WERI-Rb-1 (cell line): ENCODE results near the gene PIGM.

Experiments used
- DNase-seq: peaks from one replicate; pipeline ENCODE4 v3.0.0-alpha.2; 2020
- H3K27ac ChIP-seq: fragments of 250-450 bp; sonication (Bioruptor Pico); 2 replicates; pipeline ENCODE4 v1.5.1; 2020; ENCODE audit warnings: mild to moderate bottlenecking, moderate library complexity
- H3K27me3 ChIP-seq: fragments of 250-450 bp; sonication (Bioruptor Pico); 2 replicates; pipeline ENCODE4 v1.5.1; 2021; ENCODE audit warnings: mild to moderate bottlenecking, low read depth, moderate library complexity; ENCODE audit not compliant: insufficient read depth, severe bottlenecking
- H3K36me3 ChIP-seq: fragments of 250-450 bp; sonication (Bioruptor Pico); 2 replicates; pipeline ENCODE4 v1.5.1; 2020; ENCODE audit warnings: mild to moderate bottlenecking, moderate library complexity
- H3K4me3 ChIP-seq: 2 replicates; pipeline ENCODE4 v1.5.1; 2011; ENCODE audit warnings: low read depth, mild to moderate bottlenecking, control low read depth, low read length
- H3K9me3 ChIP-seq: fragments of 250-450 bp; sonication (Bioruptor Pico); 2 replicates; pipeline ENCODE4 v1.5.1; 2021; ENCODE audit warnings: mild to moderate bottlenecking, moderate library complexity; ENCODE audit not compliant: severe bottlenecking
- TF ChIP-seq, protein P1 (sequence below): IDR thresholded peaks from 2 replicates; pipeline ENCODE4 v1.5.1; 2011; ENCODE audit warnings: low read depth, mild to moderate bottlenecking, control low read depth, inconsistent platforms, low read length

The PIGM gene

DNA sequence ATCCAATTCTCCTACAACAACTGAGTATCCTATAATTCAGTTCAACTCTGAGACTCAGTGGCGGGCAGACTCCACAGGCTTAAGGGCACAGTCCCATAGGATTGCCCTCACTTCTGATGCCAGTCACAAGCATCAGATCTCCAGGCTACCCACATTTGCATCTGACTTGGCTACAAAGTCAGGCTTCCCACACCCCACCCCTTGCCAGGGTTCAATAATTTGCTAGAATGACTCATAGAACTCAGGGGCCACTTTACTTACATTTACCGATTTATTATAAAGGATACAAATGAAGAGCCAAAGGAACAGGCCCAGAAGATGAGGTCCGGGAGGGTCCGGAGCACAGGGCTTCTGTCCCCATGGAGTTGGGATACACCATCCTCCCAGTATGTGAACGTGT, 41.8 kb downstream of the PIGM start:
- H3K27me3 ChIP-seq = no peaks in the 10 kb centered on the region
- no peak overlapping the region for H3K4me3 ChIP-seq
- no peak overlapping the region for H3K27ac ChIP-seq
- peak; percentile 2 for DNase-seq
- no peaks in the 10 kb centered on the region for H3K36me3 ChIP-seq
- no peaks in the 10 kb centered on the region for H3K9me3 ChIP-seq
- TF ChIP-seq, protein P1, sequence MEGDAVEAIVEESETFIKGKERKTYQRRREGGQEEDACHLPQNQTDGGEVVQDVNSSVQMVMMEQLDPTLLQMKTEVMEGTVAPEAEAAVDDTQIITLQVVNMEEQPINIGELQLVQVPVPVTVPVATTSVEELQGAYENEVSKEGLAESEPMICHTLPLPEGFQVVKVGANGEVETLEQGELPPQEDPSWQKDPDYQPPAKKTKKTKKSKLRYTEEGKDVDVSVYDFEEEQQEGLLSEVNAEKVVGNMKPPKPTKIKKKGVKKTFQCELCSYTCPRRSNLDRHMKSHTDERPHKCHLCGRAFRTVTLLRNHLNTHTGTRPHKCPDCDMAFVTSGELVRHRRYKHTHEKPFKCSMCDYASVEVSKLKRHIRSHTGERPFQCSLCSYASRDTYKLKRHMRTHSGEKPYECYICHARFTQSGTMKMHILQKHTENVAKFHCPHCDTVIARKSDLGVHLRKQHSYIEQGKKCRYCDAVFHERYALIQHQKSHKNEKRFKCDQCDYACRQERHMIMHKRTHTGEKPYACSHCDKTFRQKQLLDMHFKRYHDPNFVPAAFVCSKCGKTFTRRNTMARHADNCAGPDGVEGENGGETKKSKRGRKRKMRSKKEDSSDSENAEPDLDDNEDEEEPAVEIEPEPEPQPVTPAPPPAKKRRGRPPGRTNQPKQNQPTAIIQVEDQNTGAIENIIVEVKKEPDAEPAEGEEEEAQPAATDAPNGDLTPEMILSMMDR = no peak

DNA sequence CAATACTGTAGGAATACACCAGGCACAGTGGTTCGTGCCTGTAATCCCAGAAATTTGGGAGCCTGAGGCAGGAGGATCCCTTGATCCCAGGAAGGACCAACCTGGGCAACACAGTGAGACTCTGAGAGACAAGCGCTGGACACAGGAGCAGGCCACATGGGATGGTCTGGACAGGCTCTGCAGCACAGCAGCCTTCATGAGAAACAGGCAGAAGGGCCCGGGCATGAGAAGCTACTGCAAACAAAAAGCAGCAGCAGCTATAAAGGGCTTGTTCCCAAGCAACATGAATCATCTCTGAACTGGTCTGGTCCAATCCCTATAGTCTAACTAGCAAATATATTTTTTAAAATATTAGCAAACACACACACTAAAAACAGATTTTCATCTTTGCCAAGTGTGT, 42.2 kb downstream of the PIGM start:
- TF ChIP-seq, protein P1 = no peak
- peak; percentile 5 for DNase-seq

DNA sequence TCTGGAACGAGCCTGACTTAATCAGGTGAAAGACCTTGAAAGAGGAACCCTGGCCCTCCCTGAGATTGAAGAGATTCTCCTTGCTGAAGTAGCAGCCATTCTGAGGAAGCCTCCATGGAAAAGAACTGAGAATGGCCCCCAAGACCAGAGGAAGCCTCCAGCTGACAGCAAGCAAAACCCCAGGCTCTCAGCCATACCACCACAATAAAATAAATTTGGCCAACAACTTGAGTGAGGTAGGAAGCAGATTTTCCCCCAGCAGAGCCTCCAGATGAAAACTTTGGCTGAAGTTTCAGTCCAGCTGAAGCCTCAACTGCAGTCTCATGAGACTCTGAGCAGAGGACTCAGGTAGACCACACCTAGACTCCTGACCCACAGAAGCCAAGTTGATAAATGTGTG, 43.8 kb downstream of the PIGM start:
- peak; percentile 2 for DNase-seq
- no peaks in the 10 kb centered on the region for H3K9me3 ChIP-seq
- H3K27me3 ChIP-seq = no peaks in the 10 kb centered on the region
- H3K4me3 ChIP-seq = no peak overlapping the region
- TF ChIP-seq, protein P1 = no peak
- H3K36me3 ChIP-seq = no peaks in the 10 kb centered on the region
- H3K27ac ChIP-seq = no peak overlapping the region

More for the DNA sequence above, 42.2 kb downstream of the PIGM start:
- Histone ChIP-seq H3K27ac (no peak overlapping the region), H3K9me3 (no peaks in the 10 kb centered on the region), H3K4me3 (no peak overlapping the region), H3K27me3 (no peaks in the 10 kb centered on the region), H3K36me3 (no peaks in the 10 kb centered on the region)

DNA sequence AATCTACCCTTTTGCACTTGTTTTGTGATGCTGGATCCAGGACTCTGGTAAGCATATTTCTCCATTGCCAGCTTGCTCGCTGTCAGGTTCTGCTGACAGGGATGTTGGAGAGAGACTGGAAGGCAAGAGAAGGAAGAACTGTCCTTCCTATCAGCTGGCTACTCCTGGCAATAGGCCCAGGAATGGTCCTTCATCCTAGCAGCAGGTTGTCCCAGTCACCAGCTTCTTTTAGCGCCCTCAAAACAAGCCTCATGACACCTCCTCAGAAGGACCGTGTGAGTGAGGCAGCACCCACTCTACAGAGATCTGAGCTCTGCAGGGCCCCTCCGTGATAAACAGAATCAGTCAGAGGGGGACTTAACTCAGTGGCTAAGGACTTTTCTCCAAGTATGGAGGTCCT, 44.6 kb downstream of the PIGM start:
- H3K27ac ChIP-seq = no peak overlapping the region
- DNase-seq = peak; percentile 4
- no peaks in the 10 kb centered on the region for H3K36me3 ChIP-seq
- H3K9me3 ChIP-seq = no peaks in the 10 kb centered on the region
- no peak overlapping the region for H3K4me3 ChIP-seq
- TF ChIP-seq, protein P1 = no peak
- no peaks in the 10 kb centered on the region for H3K27me3 ChIP-seq

DNA sequence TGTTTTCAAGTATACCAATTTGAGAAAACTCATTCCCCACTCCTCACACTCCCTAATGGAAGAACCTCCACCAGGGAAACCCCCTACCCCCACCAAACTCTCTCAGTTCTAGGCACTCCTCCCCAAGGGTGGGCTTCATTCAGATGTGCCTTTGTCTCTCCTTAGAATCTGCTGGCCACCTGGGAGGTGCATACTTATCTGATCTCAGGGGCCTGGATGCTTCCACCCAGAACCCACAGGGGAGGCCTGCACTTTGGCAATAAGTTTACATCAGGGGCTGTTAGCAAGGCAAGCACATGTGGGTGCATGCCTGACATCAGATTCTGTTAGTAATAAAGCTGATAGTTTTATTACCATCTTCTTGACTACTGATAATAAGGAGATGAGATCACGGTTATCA, 45.3 kb downstream of the PIGM start:
- H3K36me3 ChIP-seq = no peaks in the 10 kb centered on the region
- no peak overlapping the region for H3K4me3 ChIP-seq
- H3K27me3 ChIP-seq = no peaks in the 10 kb centered on the region
- peak; percentile 4 for DNase-seq
- TF ChIP-seq, protein P1 = no peak
- H3K9me3 ChIP-seq = peaks cover 6% of the 10 kb centered on the region
- H3K27ac ChIP-seq = no peak overlapping the region

DNA sequence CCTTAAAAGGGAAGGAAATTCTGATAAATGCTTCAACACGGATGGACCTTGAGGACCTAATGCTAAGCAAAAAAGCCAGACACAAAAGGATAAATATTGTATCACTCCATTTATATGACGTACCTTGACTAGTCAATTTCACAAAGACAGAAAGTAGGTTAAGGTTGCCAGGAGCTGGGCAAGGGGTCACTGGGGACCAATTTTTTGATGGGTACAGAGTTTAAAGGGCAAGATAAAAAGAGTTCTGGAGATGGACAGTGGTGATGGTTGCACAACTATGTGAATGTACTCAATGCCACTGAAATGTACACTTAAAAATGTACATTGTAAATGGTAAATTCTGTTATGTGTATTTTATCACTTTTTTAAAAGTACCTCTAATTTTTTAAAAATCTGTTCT, 45.7 kb downstream of the PIGM start:
- H3K36me3 ChIP-seq = no peaks in the 10 kb centered on the region
- H3K27ac ChIP-seq = no peak overlapping the region
- no peak overlapping the region for H3K4me3 ChIP-seq
- TF ChIP-seq, protein P1 = no peak
- H3K9me3 ChIP-seq = peaks cover 8% of the 10 kb centered on the region
- no peak for DNase-seq
- no peaks in the 10 kb centered on the region for H3K27me3 ChIP-seq
